Caco-2 (cell line): Measurements from ENCODE around the gene GALNT14. TPM values are rescaled to one million over a fixed set of nuclear protein-coding genes. Genes with fewer than 3 reads are reported as not detected.

Experiments
- BruUV-seq: library from RNA; stranded (reverse); fragments of 400-500 nt; replicated peaks from 2 replicates; lab custom pipeline; 2021; lab: Mats Ljungman, UMichigan
- CTCF ChIA-PET: fragments of 300-600 bp; sonication (Branson Sonifier 250); formaldehyde crosslinking; loops from one replicate; lab custom pipeline; 2022; ENCODE audit warnings: antibody characterized with exemption; lab: Charles Lee
- POLR2A ChIA-PET: fragments of 300-600 bp; sonication (Branson Sonifier 250); formaldehyde crosslinking; loops from one replicate; lab custom pipeline; 2022; ENCODE audit warnings: antibody characterized with exemption; lab: Charles Lee
- DNase-seq, 2 experiments: peaks; one replicate each; pipeline versions ENCODE4 v3.0.0 to v3.0.0-alpha.2; 2020 to 2022
- H3K27me3 ChIP-seq: replicated peaks from 2 replicates; pipeline ENCODE4 v1.6.0; 2011; ENCODE audit warnings: low read length; ENCODE audit not compliant: control insufficient read depth, insufficient read depth
- H3K36me3 ChIP-seq: 2 replicates; pipeline ENCODE4 v1.5.1; 2011; ENCODE audit warnings: low read length; ENCODE audit not compliant: control insufficient read depth, insufficient read depth
- H3K4me1 ChIP-seq: fragments of 250-450 bp; sonication (Bioruptor Pico); 2 replicates; pipeline ENCODE4 v1.5.1; 2020; ENCODE audit warnings: mild to moderate bottlenecking
- H3K4me3 ChIP-seq: 2 replicates; pipeline ENCODE4 v1.5.1; 2011; ENCODE audit warnings: low read depth, mild to moderate bottlenecking, control low read depth, low read length
- H3K9me3 ChIP-seq: fragments of 250-450 bp; sonication (Bioruptor Pico); 2 replicates; pipeline ENCODE4 v1.5.1; 2020; ENCODE audit warnings: mild to moderate bottlenecking, moderate library complexity
- H3K27ac Mint-ChIP-seq: one replicate; pipeline ENCODE4 v1.8.0; 2022; ENCODE audit warnings: mixed read lengths; ENCODE audit not compliant: unreplicated experiment
- H3K27me3 Mint-ChIP-seq: one replicate; pipeline ENCODE4 v1.8.0; 2022; ENCODE audit warnings: mixed read lengths; ENCODE audit not compliant: insufficient read depth, unreplicated experiment
- H3K36me3 Mint-ChIP-seq: one replicate; pipeline ENCODE4 v1.8.0; 2022; ENCODE audit warnings: mild to moderate bottlenecking, mixed read lengths; ENCODE audit not compliant: insufficient read depth, unreplicated experiment
- H3K4me1 Mint-ChIP-seq: one replicate; pipeline ENCODE4 v1.8.0; 2022; ENCODE audit warnings: low read depth, mixed read lengths; ENCODE audit not compliant: unreplicated experiment
- H3K4me3 Mint-ChIP-seq: one replicate; pipeline ENCODE4 v1.8.0; 2022; ENCODE audit warnings: mild to moderate bottlenecking, moderate library complexity, mixed read lengths; ENCODE audit not compliant: unreplicated experiment
- H3K9me3 Mint-ChIP-seq: one replicate; pipeline ENCODE4 v1.8.0; 2022; ENCODE audit warnings: mixed read lengths; ENCODE audit not compliant: unreplicated experiment
- intact Hi-C: fragments of 100-400 bp; cut with micrococcal nuclease; formaldehyde crosslinking; loops from one replicate; pipeline ENCODE4 v1.10.0; 2022; ENCODE audit not compliant: unreplicated experiment
- total RNA-seq: library from RNA; stranded (reverse); gene quantifications from 2 replicates; pipeline ENCODE4 v1.2.3, GENCODE V29; 2022
- TF ChIP-seq, protein P1 (sequence below), 2 experiments: fragments of 200-600 bp in 1 of 2; IDR thresholded peaks; 1 replicate in 1 of 2; 2 replicates in 1 of 2; pipeline versions ENCODE4 v1.5.1 to v1.8.0; 2011 to 2022; ENCODE audit warnings: antibody characterized with exemption in 1 of 2, control low read depth in 1 of 2, inconsistent platforms in 1 of 2, low read depth in 1 of 2, low read length in 1 of 2, mild to moderate bottlenecking in 1 of 2, moderate library complexity in 1 of 2; ENCODE audit not compliant: insufficient read depth in 1 of 2, severe bottlenecking in 1 of 2, unreplicated experiment in 1 of 2

The GALNT14 gene
- total RNA-seq, 1 experiment from 2014 or later, result not detected

DNA sequence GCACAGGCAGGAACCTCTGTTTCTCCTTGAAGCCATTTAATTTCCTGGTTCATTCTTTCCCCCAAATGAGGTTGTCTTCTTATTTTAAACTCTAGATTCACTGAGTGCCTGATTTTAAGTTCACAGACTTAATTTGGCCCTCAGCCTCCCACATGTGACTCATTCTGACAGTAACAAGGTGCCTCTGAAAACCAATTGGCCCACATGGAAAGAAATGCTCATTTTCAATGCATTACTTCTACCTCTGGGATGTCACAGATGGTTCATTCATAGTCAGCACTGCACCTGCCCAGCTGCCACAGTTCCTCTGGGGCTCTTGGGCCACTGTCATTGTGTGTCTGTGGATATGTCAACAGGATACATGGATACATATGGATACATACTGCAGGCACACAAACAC is 190.6 kb downstream of the GALNT14 start:
- Mint-ChIP-seq H3K36me3 (no peaks in the 10 kb centered on the region), H3K4me3 (no peak overlapping the region), H3K4me1 (no peaks in the 10 kb centered on the region), H3K27ac (no peak overlapping the region), H3K27me3 (peaks cover 20% of the 10 kb centered on the region), H3K9me3 (no peaks in the 10 kb centered on the region)
- intact Hi-C loops, result no loop called here
- no peak for DNase-seq
- CTCF ChIA-PET, result no interaction called here
- Histone ChIP-seq H3K9me3 (no peaks in the 10 kb centered on the region), H3K4me3 (no peak overlapping the region), H3K4me1 (no peaks in the 10 kb centered on the region), H3K36me3 (no peaks in the 10 kb centered on the region), H3K27me3 (no peaks in the 10 kb centered on the region; the same call in 1 of the 2 replicates)
- POLR2A ChIA-PET, result no interaction called here
- BruUV-seq, result no TSS peak
- TF ChIP-seq, protein P1, sequence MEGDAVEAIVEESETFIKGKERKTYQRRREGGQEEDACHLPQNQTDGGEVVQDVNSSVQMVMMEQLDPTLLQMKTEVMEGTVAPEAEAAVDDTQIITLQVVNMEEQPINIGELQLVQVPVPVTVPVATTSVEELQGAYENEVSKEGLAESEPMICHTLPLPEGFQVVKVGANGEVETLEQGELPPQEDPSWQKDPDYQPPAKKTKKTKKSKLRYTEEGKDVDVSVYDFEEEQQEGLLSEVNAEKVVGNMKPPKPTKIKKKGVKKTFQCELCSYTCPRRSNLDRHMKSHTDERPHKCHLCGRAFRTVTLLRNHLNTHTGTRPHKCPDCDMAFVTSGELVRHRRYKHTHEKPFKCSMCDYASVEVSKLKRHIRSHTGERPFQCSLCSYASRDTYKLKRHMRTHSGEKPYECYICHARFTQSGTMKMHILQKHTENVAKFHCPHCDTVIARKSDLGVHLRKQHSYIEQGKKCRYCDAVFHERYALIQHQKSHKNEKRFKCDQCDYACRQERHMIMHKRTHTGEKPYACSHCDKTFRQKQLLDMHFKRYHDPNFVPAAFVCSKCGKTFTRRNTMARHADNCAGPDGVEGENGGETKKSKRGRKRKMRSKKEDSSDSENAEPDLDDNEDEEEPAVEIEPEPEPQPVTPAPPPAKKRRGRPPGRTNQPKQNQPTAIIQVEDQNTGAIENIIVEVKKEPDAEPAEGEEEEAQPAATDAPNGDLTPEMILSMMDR (IDR thresholded peaks at IDR 0.05; ENCODE audit: insufficient read depth in 1 of 2, low read depth in 1 of 2, low read length in 1 of 2, severe bottlenecking in 1 of 2, unreplicated experiment in 1 of 2), result no peak

DNA sequence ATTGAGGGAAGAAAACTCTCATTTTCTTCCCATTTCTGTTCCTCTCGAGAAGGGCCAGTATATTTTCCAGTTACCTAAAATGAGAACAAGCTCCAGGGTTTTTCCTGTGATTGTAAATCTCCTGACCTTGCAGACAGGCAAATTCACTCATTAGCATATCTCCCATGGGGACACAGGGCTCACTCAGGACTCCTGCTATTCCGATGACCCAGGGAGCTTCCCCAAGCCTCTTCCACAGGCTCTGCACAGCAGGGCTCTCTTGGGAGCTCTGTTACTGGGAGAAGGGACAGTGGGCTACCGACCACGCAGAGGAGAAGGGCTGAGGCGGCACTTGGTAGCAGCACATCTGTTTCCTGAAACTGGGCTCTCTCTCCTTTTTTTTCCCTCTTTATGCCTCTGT is 195.8 kb downstream of the GALNT14 start:
- ChIA-PET CTCF (no interaction called here), POLR2A (no interaction called here)
- intact Hi-C loops, result no loop called here
- H3K4me1 ChIP-seq, result no peaks in the 10 kb centered on the region
- H3K27me3 ChIP-seq, result no peaks in the 10 kb centered on the region
- DNase-seq, result no peak
- no peak overlapping the region for H3K4me3 ChIP-seq
- Mint-ChIP-seq H3K4me1 (no peaks in the 10 kb centered on the region), H3K9me3 (no peaks in the 10 kb centered on the region), H3K27ac (no peak overlapping the region), H3K36me3 (no peaks in the 10 kb centered on the region), H3K27me3 (peaks cover 28% of the 10 kb centered on the region), H3K4me3 (no peak overlapping the region)
- TF ChIP-seq, protein P1 (IDR thresholded peaks at IDR 0.05; ENCODE audit: insufficient read depth in 1 of 2, low read depth in 1 of 2, low read length in 1 of 2, severe bottlenecking in 1 of 2, unreplicated experiment in 1 of 2), result no peak
- no peaks in the 10 kb centered on the region for H3K36me3 ChIP-seq
- no peaks in the 10 kb centered on the region for H3K9me3 ChIP-seq
- no TSS peak for BruUV-seq

DNA sequence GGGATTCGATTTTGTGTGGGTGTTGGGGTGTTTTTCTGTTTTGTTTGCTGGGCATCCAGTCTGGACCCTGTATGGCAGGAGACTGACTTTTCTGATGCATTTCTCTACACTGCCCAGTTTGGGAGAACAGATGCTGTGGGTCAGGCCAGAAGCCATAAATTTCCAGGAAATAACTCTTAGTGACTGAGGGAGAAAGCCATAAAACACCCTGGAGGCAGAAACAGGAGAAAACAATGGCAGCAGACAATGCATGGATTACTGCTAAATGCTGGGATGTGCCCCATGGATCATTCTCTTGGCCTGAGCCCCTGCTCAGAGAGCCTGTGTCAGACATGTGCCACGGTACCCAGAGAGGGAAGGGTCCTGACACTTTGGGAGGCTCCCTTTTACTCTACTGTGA is 197.4 kb downstream of the GALNT14 start:
- H3K36me3 ChIP-seq, result no peaks in the 10 kb centered on the region
- no TSS peak for BruUV-seq
- H3K27me3 ChIP-seq, result no peaks in the 10 kb centered on the region
- H3K4me3 ChIP-seq, result no peak overlapping the region
- no peaks in the 10 kb centered on the region for H3K9me3 ChIP-seq
- CTCF ChIA-PET, result no interaction called here
- Mint-ChIP-seq H3K27me3 (peaks cover 17% of the 10 kb centered on the region), H3K4me3 (no peak overlapping the region), H3K27ac (no peak overlapping the region), H3K9me3 (no peaks in the 10 kb centered on the region), H3K36me3 (no peaks in the 10 kb centered on the region), H3K4me1 (no peaks in the 10 kb centered on the region)
- POLR2A ChIA-PET, result no interaction called here
- TF ChIP-seq, protein P1 (IDR thresholded peaks at IDR 0.05; ENCODE audit: insufficient read depth in 1 of 2, low read depth in 1 of 2, low read length in 1 of 2, severe bottlenecking in 1 of 2, unreplicated experiment in 1 of 2), result no peak
- no peaks in the 10 kb centered on the region for H3K4me1 ChIP-seq
- DNase-seq, result no peak
- intact Hi-C loops, result no loop called here
